Measurements from ENCODE around the gene FBXW9.
A peak's percentile ranks its signal among the peaks of the same experiment; 100 is the strongest.

FBXW9 gene

GRCh38 chr19:12676928-12677327 is 19.5 kb downstream of the FBXW9 start:
- no peak for DNase-seq

DNA sequence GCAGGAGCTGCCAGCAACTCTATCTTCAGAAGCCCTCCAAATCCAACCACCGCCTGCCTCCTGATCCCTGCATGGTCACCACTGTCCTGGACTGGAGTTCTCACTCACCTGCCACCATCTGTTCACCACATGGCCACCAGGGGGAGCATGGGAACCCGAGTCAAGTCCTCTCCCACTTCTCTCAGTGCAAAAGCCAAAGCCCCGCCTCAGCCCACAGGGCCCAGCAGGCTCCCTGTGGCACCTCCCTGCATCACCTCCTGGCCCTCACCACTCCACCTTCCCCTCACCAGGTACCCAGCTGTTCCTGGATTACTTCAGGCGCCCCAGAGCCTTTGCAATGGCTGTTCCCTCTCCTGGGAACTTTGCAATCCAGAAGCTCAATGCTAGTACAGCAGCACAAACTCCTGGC is 20.0 kb downstream of the FBXW9 start:
- DNase-seq: peak; percentile 84

- no peak for DNase-seq
These were observed 20.5 kb downstream of the FBXW9 start for GRCh38 chr19:12675940-12676339.

DNA sequence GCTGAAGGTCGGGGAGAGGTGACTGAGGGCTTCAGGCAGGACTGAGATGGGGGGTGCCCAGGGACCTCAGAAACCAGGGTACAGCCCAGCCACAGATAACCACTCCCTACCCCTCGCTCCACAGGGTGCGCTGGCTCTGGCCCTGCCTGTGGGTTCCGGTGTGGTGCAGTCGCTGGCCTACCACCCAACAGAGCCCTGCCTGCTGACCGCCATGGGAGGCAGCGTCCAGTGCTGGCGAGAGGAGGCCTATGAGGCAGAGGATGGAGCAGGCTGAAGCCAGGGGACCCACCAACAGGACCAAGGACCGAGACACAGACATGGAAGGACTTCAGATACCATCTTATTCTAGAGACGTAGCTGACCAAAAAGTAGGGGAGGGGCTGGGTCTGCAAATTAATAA is 21.0 kb downstream of the FBXW9 start:
- DNase-seq: no peak

GRCh38 chr19:12672744-12673143 is 23.7 kb downstream of the FBXW9 start:
- DNase-seq: no peak

DNA sequence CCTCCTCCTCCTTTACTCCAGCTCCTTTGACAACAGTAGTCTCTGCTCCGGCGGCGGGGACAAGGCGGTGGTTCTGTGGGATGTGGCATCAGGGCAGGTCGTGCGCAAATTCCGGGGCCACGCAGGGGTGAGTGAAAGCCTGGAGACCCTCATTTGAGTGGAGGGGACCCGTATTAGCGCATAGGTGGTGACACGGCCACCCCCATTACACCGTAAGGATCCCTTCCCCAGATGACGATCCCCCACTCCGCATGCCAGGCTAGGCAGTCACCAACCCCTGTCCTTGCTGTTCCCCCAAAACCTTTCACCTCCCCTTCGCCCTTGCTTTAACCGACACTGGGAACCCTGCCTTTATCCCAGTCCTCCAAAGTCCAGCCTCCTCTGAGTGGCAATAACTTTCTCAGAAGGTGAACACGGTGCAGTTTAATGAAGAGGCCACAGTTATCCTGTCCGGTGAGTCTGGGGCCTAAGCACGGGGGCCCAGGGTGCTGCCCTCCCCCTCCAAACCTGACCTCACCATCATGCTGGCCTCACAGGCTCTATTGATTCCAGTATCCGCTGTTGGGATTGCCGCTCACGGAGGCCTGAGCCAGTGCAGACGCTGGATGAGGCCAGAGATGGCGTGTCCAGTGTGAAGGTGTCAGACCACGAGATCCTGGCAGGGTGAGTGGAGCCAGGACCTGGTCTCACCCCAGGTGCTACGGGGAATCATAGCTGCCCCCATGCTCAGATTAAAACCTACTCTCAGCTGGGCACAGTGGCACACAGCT is 26.1 kb downstream of the FBXW9 start:
- no peak for DNase-seq

DNA sequence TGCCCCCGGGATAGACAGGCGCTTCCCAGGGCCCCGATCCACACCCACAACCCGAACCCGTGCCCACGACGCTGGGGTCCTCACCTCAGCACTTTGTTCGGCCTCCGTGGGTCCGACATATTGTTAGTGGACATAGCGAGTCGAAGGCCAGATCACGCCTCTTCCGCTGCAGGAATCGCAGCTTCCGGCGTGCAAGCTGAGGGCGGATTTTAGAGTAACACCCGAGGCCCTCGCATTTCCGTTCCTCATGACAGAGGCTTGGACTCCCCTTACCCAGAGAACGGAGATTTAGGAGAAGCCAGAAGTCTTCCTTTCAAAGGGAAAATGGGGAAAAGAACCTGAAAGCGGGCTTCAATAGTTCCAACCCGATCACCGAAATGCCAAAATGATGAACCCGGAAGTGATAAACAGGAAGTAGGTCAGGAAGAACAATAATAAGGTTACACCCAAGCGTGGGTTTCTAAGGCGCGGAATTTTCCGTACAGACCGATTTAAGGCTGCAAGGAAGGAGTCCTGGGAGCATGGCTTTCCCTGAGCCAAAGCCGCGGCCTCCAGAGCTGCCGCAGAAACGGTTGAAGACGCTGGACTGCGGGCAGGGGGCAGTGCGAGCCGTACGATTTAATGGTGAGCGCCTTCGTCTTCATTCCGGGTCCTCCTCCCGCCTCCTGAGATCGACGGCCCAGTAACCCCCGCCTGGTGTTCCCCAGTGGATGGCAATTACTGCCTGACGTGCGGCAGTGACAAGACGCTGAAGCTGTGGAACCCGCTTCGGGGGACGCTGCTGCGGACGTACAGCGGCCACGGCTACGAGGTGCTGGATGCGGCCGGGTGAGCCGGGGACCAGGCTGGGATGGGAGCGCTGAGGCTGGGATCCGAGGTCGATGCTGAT is 26.9 kb downstream of the FBXW9 start:
- DNase-seq: peak; percentile 83

DNA sequence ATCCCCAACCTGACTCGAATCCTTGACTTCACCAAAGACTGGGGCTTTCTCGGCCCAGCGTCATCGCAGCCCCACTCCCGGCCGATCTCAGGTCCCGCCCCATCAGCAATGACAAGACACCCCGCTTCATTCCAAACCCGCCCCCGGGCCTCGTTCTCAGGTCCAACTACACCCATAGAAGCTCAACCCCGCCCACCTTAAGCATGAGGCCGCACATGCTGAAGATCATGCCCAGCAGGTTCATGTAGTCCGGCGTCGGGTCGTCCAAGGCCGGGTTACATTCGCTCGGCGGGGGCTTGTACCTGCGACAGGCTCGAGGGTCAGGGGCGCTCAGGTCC is 27.5 kb downstream of the FBXW9 start:
- peak; percentile 85 for DNase-seq

DNA sequence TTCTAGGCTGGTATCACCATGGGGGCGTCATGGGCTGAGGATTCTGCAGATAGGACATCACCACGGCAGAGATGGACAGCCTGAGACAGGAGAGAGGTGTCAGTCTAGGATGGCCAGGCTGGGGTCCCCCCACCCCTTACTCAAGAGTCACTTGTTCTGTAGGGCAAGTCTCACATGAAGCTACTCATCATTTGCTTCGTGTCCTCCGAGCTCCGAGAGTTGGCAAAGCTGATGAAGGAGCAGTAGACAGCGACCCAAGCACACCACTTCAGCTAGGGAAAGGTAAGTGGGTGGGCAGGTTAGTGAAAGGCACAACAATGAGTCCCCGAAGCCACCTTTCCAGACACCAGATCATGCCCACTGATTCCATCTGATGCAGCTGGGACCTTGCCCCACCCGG is 28.1 kb downstream of the FBXW9 start:
- DNase-seq: no peak

- no peak for DNase-seq
These were observed 28.6 kb downstream of the FBXW9 start for GRCh38 chr19:12667731-12668302.

DNA sequence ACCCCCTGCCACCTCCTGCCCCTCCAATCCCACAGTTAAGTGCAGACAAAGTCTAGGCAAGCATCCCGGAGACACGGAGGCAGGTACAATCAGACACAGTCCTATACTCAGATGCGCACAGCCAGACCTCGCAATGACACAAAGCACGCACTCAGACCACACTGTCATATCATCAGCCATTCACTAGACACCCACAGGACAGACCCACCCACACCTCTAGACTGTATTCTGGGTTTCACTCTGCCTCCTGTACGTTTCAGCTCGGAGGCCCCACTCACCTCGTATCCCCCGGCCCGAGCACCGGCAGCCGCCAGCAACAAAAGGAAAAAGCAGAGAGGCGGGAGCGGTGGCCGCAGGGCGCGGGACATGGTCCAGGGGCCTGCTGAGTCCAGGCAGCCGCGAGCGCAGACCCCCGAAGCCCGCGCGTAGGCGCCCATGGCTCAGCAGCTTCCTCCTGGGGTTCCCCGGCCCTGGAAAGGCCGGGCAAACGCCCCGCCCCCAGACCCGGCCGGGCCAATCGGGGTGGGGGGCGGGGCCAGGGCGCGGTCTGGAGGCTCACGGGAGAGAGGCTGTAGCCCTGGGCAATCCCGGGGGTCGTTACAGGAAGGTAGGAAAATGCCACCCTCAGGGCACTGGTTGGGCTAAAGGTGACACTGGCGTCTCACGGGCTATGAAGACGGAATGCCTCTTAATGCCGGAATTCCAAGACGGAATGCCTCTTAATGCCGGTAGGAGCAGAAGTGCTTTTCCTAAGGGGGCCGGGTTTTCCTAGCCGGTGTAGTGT is 30.0 kb downstream of the FBXW9 start, which contains the start of the genes MAN2B1 and WDR83:
MAN2B1 (minus strand) TSS at position 478 of the 784 bp plus-strand sequence; CDS start at position 437, 41 bp downstream.
WDR83 (plus strand) TSS at position 543 of the 784 bp plus-strand sequence. CDS start 2,984 bp downstream, outside the sequence.
- peak; percentile 82 for DNase-seq

GRCh38 chr19:12665671-12666264 is 30.7 kb downstream of the FBXW9 start:
- no peak for DNase-seq

DNA sequence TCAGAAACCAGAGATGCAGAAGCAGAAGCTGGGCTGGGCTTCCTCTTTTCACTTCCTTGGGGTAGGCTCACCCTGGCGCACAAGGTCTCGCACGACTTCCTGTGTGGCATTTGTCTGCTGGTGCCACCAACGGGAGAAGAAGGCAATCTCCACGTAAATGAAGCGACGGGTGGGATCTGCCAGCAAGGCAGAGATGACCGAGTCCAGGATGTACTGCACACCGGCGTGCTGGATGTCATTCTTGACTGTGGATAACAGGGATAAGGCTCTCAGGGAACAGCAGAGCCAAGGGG is 31.2 kb downstream of the FBXW9 start:
- DNase-seq: peak; percentile 65

DNA sequence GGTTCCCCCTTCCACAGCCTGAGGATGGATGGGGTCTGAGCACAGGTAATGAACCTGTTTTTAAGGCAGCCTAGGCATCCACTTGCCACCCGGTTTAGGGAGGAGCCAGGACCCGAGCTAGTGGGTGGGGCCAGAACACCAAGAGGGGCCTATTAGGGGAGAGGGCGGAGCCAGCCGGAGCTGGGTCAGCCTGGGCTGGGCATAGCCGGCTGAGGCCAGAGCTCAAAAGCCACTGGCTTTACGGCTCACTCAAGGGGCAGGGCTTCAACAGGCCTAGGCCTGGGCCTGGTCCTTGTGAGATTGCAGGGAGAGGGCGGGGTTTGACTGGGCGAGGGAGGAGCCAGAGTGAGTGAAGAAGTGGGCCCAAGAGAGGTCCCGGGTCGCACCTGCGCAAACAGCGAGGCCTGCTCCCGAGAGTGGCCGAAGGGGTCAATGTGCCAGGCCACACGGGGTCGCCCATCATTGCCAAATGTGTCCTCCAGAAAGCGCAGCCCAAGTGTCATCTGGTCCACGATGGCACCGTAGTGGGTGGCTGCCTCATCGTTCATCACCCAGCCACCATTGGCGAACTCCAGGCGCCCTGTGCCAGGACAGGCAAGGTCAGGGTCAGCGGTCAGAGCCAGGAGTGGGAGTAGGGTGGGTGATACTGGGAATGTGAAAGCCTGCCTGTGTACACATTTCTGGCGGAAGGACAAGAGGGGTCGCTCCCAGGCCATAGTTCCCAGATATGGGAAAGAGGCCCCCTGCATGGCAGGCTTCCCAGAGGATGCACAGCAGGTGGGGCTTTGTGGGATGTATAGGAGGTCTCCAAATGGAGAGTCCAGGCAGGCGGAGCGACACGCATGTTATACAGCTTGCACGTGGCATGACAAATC is 31.8 kb downstream of the FBXW9 start:
- DNase-seq: no peak

- no peak for DNase-seq
These were observed 35.5 kb downstream of the FBXW9 start for GRCh38 chr19:12660980-12661379.

DNA sequence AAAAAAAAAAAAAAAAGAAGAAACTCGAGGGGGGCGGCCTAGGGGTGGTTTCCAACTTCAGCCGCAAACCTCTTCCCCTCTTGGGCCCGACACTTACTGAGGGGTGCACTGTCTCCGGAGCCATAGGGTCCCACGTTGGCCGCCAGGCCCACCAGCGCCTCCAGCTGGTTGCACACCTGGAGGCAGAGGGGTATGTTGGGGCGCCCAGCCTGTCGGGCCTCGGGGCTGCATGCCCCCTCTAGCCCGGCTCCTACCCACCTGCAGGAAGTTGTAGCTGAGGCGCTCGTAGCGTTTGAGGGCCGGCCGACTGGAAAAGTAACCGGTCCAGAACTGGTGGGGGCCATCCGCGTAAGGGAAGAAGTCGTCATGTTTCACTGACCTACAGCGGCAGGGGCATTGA is 38.5 kb downstream of the FBXW9 start:
- no peak for DNase-seq

GRCh38 chr19:12656899-12657571 is 39.4 kb downstream of the FBXW9 start:
- DNase-seq: no peak

DNA sequence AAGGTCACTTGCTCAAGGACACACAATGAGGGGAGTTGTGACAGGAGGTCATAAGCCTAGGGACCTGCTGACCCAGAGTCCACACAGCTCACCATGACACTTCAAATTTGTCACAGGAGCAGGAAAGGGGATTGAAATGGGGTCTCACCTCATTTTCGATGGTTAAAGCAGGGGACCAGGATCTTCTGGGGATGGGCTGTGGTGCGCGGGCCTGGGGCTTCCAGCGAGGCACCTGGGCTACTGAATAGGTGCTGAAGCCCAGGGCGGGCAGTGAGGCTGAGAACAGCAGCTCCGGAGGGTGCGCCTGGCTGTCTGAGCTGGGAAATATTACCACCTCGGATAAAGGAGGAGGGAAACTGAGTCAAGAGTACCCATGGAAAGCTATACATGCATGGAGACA is 40.9 kb downstream of the FBXW9 start:
- DNase-seq: no peak

GRCh38 chr19:12652219-12652618 is 44.2 kb downstream of the FBXW9 start:
- DNase-seq: no peak

GRCh38 chr19:12649941-12650340 is 46.5 kb downstream of the FBXW9 start:
- DNase-seq: no peak

DNA sequence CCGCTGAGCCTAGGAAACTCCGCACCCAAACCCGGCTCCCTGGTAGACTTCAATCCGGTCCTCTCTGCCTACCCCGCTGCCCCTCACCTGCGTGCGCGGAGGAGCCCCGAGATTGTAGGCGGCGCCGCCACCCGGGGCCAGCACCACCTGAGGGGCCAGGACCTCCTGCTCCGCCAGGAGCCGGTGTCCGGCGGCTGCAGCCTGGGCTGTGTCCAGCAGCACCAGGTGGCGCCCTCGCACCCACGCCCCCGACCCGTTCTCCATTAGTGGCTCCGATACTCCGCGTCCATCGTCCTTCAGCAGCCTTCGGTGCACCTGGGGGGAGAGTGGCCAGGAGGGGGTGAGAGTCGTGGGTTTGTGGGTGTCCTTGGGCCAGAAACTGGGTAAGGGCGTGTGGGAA is 48.3 kb downstream of the FBXW9 start:
- DNase-seq: no peak
